Stimulated activated CD4-positive, alpha-beta T cell treated with anti-CD3 and anti-CD28 coated beads, Interleukin-1b, Interleukin-23, amount 100 ng/mL, for 24 hours (primary cell): ENCODE results near the gene EVI5.
"Not testable (repeated sequence)": the region's sequence is repeated elsewhere in the genome, so short reads cannot be mapped to it uniquely, and the experiment has no call there.

ENCODE experiments used
- DNase-seq, 4 experiments: peaks; one replicate each; pipeline ENCODE4 v3.0.0-alpha.2; 2020; ENCODE audit warnings: low read depth in 4 of 4, low spot score in 1 of 4

EVI5 gene

GRCh38 chr1:92583821-92584760 is 200.8 kb downstream of the EVI5 start:
- DNase-seq = no peak

- no peak for DNase-seq
Measured at GRCh38 chr1:92577261-92577895, 207.5 kb downstream of the EVI5 start.

- DNase-seq = no peak
Measured at GRCh38 chr1:92575123-92575522, 209.8 kb downstream of the EVI5 start.

- DNase-seq = no peak
Measured at GRCh38 chr1:92572520-92572919, 212.4 kb downstream of the EVI5 start.

- DNase-seq = no peak
Measured at GRCh38 chr1:92571578-92571977, 213.3 kb downstream of the EVI5 start.

- DNase-seq = no peak
Measured at GRCh38 chr1:92567211-92567868, 217.6 kb downstream of the EVI5 start.

GRCh38 chr1:92563457-92564216 is 221.3 kb downstream of the EVI5 start:
- DNase-seq = no peak

- no peak for DNase-seq
Measured at GRCh38 chr1:92556350-92556749, 228.6 kb downstream of the EVI5 start.

GRCh38 chr1:92554216-92554615 is 230.7 kb downstream of the EVI5 start:
- no peak for DNase-seq

- no peak for DNase-seq
Measured at GRCh38 chr1:92551916-92552315, 233.0 kb downstream of the EVI5 start.

- DNase-seq = no peak
Measured at GRCh38 chr1:92544756-92545165, 240.1 kb downstream of the EVI5 start.

- DNase-seq = no peak
Measured at GRCh38 chr1:92543131-92544055, 241.5 kb downstream of the EVI5 start.

GRCh38 chr1:92538413-92539061 is 246.4 kb downstream of the EVI5 start:
- peak in 1 of 4 experiments; percentile 10 for DNase-seq

GRCh38 chr1:92538048-92538412 is 246.9 kb downstream of the EVI5 start:
- no peak for DNase-seq

GRCh38 chr1:92536980-92537884 is 247.7 kb downstream of the EVI5 start:
- no peak for DNase-seq

GRCh38 chr1:92536211-92536979 is 248.5 kb downstream of the EVI5 start:
- no peak for DNase-seq

- DNase-seq = not testable (repeated sequence)
Measured at GRCh38 chr1:92532371-92532770, 252.5 kb downstream of the EVI5 start.

GRCh38 chr1:92531939-92532338 is 253.0 kb downstream of the EVI5 start:
- not testable (repeated sequence) for DNase-seq
